A673 (cell line): ENCODE results near the gene MYRF.

Source experiments
- EZH2 ChIP-seq: fragments of 200-600 bp; sonication (generic); IDR thresholded peaks from 2 replicates; pipeline ENCODE4 v1.6.1; 2017; ENCODE audit warnings: borderline replicate concordance, low read depth, mild to moderate bottlenecking, mixed read lengths, antibody characterized with exemption, low read length; ENCODE audit not compliant: poor library complexity, severe bottlenecking
- TF ChIP-seq, protein P1 (sequence below): fragments of 300-800, 200-600 bp; sonication (generic); conservative IDR thresholded peaks from 2 replicates; pipeline ENCODE4 v1.5.1; 2017; ENCODE audit warnings: low read depth, mild to moderate bottlenecking, antibody characterized with exemption, low read length, moderate library complexity, mixed read lengths

DNA sequence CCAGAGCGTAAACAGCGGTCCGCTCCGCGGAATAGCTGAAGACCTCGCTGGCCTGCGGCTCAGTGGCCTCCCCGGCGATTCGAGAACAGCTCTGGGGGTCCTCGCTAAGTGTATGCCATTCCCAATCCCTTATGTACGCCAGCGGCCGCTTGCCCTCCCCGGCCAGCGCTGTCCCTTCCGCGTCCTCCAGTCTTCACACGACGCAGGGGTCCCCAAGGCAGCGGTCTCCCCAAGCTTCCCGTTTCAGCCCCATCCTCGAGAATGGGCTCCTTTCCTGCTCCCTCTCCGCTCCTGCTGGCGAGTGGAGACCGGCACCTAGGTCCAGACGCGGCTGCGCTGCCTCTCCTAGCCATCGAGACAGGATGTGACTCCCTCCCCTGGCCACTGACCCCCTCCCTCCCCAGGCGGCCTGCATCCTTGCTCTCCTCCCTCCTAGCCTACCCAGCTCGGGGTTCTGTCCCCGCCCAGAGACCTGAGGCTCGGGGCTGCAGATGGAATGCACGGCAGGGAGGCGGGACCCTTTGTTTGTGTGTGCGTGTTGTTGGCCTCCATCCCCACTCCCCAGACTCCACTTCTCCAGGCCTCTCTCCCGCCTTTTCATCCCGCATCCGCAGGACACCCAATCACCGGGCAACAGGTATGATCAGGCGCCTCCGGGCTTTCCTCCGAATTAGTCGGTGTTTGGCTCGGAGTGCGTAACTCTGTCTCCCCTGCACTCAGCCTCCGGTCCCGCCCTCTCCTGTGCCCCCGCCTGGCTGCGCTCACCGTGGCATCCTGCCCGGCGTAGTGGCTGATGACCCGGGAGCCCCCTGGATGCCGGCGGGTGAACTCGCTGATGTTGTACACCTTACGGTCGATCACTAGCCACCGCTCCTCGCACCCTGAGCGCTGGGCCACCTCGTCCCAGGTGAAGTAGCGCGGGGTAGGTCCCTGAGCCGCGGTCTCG, 63.6 kb downstream of the MYRF start:
- no peak for TF ChIP-seq EZH2
- TF ChIP-seq, protein P1, sequence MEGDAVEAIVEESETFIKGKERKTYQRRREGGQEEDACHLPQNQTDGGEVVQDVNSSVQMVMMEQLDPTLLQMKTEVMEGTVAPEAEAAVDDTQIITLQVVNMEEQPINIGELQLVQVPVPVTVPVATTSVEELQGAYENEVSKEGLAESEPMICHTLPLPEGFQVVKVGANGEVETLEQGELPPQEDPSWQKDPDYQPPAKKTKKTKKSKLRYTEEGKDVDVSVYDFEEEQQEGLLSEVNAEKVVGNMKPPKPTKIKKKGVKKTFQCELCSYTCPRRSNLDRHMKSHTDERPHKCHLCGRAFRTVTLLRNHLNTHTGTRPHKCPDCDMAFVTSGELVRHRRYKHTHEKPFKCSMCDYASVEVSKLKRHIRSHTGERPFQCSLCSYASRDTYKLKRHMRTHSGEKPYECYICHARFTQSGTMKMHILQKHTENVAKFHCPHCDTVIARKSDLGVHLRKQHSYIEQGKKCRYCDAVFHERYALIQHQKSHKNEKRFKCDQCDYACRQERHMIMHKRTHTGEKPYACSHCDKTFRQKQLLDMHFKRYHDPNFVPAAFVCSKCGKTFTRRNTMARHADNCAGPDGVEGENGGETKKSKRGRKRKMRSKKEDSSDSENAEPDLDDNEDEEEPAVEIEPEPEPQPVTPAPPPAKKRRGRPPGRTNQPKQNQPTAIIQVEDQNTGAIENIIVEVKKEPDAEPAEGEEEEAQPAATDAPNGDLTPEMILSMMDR, result no peak
